Measurements from ENCODE around the gene LY6G6D.

Gene LY6G6D

GRCh38 chr6:31736021-31736767 is 21.0 kb downstream of the LY6G6D start, which contains the start of gene CLIC1:
Gene CLIC1 (minus strand): TSS chr6:31736530. CDS start chr6:31736300, 230 bp downstream.
- no peaks in the 10 kb centered on the region for H3K27me3 Mint-ChIP-seq
- peak; percentile 76 for ATAC-seq
- H3K4me3 Mint-ChIP-seq, result peak within 1 kb of the TSS; percentile 95 to 97
- DNase-seq, result peak; percentile 66 to 90
- peak within 1 kb of the TSS; percentile 94 for H3K27ac Mint-ChIP-seq
- H3K4me1 Mint-ChIP-seq, result peaks cover 70% of the 10 kb centered on the region
- no peaks in the 10 kb centered on the region for H3K9me3 Mint-ChIP-seq

- Mint-ChIP-seq H3K9me3 (no peaks in the 10 kb centered on the region), H3K4me3 (peak overlapping the region; percentile 95 to 97), H3K27me3 (no peaks in the 10 kb centered on the region), H3K4me1 (peaks cover 74% of the 10 kb centered on the region), H3K27ac (peak overlapping the region; percentile 94)
- no peak for DNase-seq
- ATAC-seq, result no peak
These were observed 21.7 kb downstream of the LY6G6D start for GRCh38 chr6:31736768-31737314.

- DNase-seq (no peak), ATAC-seq (no peak)
These were observed 22.3 kb downstream of the LY6G6D start for GRCh38 chr6:31737315-31737990.

DNA sequence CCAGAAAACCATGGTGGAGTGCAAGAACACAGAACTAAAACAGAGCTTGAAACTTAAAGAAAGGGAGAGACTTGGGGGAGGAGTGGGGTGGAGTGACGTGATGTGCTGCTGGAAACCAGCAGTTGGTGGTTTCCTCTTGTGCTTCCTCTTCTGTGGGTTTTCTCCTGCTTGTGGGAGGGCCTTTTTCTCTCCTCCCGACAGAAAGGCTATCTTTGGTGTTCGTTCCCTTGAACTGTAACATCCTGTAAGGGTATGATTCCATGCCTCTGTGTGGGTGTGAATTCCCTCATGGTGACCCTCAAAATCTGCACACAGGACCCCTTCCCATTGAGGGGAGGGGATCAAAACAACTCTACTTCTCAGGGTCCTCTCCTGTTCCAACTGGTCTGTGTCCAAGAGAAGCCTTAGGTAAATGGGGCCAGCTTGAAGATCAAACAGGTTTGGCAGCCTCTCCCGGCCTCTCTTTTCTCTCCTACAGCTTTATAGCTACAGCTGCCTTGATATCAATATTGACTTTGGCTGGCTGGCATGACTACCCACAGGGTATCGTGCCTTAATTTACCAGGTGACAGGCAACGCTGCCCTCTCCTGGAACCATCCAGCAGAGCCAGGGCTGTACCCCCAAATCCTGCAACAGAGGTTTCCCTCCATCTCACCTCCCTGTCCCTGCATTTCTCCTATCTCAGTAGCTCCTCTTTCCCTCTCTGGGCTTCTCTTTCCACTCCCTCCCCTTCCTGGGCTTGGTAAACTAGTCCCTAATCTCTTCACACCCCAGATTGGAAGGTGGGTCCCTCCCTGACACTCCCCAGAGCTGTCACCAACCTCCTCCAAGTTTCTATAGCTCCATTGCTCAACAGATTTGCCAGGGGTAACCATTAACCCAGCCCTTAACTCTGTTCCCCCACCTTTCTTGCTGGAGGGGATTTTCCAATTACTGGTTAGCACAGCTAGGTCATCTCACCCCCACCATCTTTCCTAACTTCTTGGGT is 23.1 kb downstream of the LY6G6D start:
- Mint-ChIP-seq H3K27me3 (no peaks in the 10 kb centered on the region), H3K4me1 (peaks cover 66% of the 10 kb centered on the region), H3K4me3 (peak overlapping the region; percentile 95 to 97), H3K27ac (peak overlapping the region; percentile 76 to 94), H3K9me3 (no peaks in the 10 kb centered on the region)
- ATAC-seq (peak; percentile 32), DNase-seq (peak; percentile 47 to 71)

More at GRCh38 chr6:31737315-31737990, 22.3 kb downstream of the LY6G6D start:
- peak overlapping the region; percentile 95 to 97 for H3K4me3 Mint-ChIP-seq
- H3K9me3 Mint-ChIP-seq, result no peaks in the 10 kb centered on the region
- H3K27me3 Mint-ChIP-seq, result no peaks in the 10 kb centered on the region
- peak overlapping the region; percentile 36 to 94 for H3K27ac Mint-ChIP-seq
- H3K4me1 Mint-ChIP-seq, result peaks cover 70% of the 10 kb centered on the region

GRCh38 chr6:31739639-31740396 is 24.7 kb downstream of the LY6G6D start, which contains the start of gene MSH5:
Gene MSH5 (plus strand): TSS chr6:31740005. CDS start chr6:31740467, 462 bp downstream.
- ATAC-seq, result peak; percentile 85
- Mint-ChIP-seq H3K4me3 (peak within 1 kb of the TSS; percentile 95 to 97), H3K27me3 (no peaks in the 10 kb centered on the region), H3K27ac (peak within 1 kb of the TSS; percentile 92 to 94), H3K9me3 (no peaks in the 10 kb centered on the region), H3K4me1 (peaks cover 52% of the 10 kb centered on the region)
- peak; percentile 94 to 97 for DNase-seq

GRCh38 chr6:31740397-31741223 is 25.5 kb downstream of the LY6G6D start:
- DNase-seq, result no peak
- Mint-ChIP-seq H3K27me3 (no peaks in the 10 kb centered on the region), H3K9me3 (no peaks in the 10 kb centered on the region), H3K4me1 (peaks cover 52% of the 10 kb centered on the region), H3K27ac (peak overlapping the region; percentile 92 to 94), H3K4me3 (peak overlapping the region; percentile 92 to 97)
- no peak for ATAC-seq

DNA sequence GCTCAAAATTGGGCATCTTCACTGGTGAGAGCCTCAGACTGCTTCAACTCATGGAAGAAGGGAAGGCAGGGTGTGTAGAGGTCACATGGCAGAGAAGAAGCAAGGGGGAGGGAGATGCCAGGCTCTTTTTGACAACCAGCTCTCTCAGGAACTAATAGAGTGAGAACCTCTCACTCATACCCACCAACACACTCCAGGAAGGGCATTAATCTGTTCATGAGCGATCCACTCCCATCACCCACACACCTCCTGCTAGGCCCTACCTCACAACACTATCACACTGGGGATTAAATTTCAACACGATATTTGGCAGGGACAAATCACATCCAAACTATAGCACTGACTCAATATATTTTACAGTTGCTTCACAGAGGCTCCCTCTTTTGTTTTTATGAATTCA is 26.7 kb downstream of the LY6G6D start:
- H3K27me3 Mint-ChIP-seq, result no peaks in the 10 kb centered on the region
- ATAC-seq, result no peak
- H3K9me3 Mint-ChIP-seq, result no peaks in the 10 kb centered on the region
- no peak overlapping the region for H3K27ac Mint-ChIP-seq
- peaks cover 49% of the 10 kb centered on the region for H3K4me1 Mint-ChIP-seq
- no peak for DNase-seq
- peak overlapping the region; percentile 52 to 97 for H3K4me3 Mint-ChIP-seq

DNA sequence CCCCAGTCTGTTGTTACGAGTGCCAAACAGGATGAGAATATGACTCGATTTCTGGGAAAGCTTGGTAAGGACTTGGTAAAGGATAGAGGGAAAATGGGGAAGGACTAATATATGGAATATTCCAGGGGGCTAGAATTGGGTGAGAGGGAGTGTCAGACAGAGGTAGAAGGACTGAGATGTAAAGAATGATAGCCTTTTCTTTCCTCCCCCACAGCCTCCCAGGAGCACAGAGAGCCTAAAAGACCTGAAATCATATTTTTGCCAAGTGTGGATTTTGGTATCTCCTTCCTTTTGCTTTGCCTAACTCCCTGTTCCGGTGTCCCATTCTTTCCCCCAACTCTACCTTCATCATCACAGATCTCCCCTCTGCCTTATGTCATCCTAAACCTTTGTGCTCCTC is 27.7 kb downstream of the LY6G6D start:
- Mint-ChIP-seq H3K9me3 (no peaks in the 10 kb centered on the region), H3K27me3 (no peaks in the 10 kb centered on the region), H3K4me3 (no peak overlapping the region), H3K27ac (no peak overlapping the region), H3K4me1 (peaks cover 38% of the 10 kb centered on the region)
- ATAC-seq (no peak), DNase-seq (no peak)

- ATAC-seq, result no peak
- Mint-ChIP-seq H3K27ac (no peak overlapping the region), H3K9me3 (no peaks in the 10 kb centered on the region), H3K4me3 (no peak overlapping the region), H3K27me3 (no peaks in the 10 kb centered on the region), H3K4me1 (peaks cover 23% of the 10 kb centered on the region)
- DNase-seq, result no peak
These were observed 29.3 kb downstream of the LY6G6D start for GRCh38 chr6:31744422-31744821.

- H3K4me3 Mint-ChIP-seq, result no peak overlapping the region
- H3K27ac Mint-ChIP-seq, result no peak overlapping the region
- ATAC-seq, result no peak
- H3K27me3 Mint-ChIP-seq, result no peaks in the 10 kb centered on the region
- H3K4me1 Mint-ChIP-seq, result no peaks in the 10 kb centered on the region
- H3K9me3 Mint-ChIP-seq, result no peaks in the 10 kb centered on the region
- DNase-seq, result no peak
These were observed 34.3 kb downstream of the LY6G6D start for GRCh38 chr6:31749301-31750036.

GRCh38 chr6:31750411-31751022 is 35.4 kb downstream of the LY6G6D start:
- H3K27ac Mint-ChIP-seq, result no peak overlapping the region
- H3K4me1 Mint-ChIP-seq, result no peaks in the 10 kb centered on the region
- no peak for DNase-seq
- no peak for ATAC-seq
- no peak overlapping the region for H3K4me3 Mint-ChIP-seq
- no peaks in the 10 kb centered on the region for H3K27me3 Mint-ChIP-seq
- no peaks in the 10 kb centered on the region for H3K9me3 Mint-ChIP-seq

GRCh38 chr6:31752739-31753319 is 37.7 kb downstream of the LY6G6D start:
- Mint-ChIP-seq H3K9me3 (no peaks in the 10 kb centered on the region), H3K4me1 (peaks cover under 1% of the 10 kb centered on the region), H3K27ac (no peak overlapping the region), H3K27me3 (no peaks in the 10 kb centered on the region), H3K4me3 (no peak overlapping the region)
- ATAC-seq (no peak), DNase-seq (no peak)
